ENCODE data around the gene ST6GALNAC1.

Gene ST6GALNAC1

DNA sequence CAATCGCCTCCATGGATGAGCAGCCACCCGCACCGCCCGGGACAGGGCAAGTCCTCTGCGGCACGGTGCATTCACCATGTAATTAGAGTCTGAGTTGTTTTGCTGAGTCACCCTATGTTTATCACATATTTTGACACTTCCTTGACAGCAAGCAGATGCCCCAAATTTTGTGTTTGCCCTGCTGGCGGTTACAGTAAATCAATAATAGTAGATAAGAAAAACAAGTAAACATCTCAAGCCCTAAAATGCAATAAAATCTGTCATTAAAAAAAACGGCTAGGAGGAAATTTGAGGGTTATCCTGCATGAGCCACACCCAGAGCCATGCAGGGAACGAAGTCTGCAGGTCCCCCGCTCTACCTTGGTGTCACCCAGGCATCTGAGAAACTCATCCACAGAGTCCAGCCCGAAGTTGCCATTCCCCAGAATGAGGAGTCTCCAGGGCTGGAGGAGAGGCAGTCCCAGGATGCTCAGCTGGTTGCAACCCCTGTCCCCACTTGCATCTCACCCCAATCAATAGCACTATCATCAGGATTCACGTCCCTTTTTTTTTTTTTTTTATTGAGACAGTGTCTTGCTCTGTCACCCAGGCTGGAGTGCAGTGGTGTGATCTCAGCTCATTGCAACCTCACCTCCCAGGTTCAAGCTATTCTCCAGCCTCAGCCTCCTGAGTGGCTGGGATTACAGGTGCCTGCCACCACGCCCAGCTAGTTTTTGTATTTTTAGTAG lies 16.5 kb upstream of the ST6GALNAC1 start:
- H3K4me3 ChIP-seq (ENCODE audit: low read depth, low read length), result no peak overlapping the region

DNA sequence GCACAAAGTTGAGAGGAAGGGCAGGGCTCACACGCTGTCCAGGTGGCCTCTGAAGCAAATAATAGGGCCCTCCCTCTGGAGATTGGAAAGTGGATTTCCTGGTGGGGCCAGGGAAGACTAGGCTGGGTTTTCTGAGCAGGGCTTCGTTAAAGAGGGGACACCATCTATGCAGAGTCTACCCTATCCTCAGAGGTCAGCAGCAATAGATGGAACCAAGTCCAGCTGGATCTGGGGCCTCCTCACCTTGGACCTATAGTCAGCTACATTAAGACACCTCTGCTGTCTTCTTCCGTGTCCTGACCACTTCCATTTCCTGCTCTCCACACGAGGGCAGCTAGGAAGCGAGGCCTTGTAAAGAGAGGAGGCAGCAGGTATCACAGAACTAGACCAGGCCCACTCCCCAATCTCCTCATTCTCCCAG lies 14.7 kb upstream of the ST6GALNAC1 start:
- TF ChIP-seq, protein P1, sequence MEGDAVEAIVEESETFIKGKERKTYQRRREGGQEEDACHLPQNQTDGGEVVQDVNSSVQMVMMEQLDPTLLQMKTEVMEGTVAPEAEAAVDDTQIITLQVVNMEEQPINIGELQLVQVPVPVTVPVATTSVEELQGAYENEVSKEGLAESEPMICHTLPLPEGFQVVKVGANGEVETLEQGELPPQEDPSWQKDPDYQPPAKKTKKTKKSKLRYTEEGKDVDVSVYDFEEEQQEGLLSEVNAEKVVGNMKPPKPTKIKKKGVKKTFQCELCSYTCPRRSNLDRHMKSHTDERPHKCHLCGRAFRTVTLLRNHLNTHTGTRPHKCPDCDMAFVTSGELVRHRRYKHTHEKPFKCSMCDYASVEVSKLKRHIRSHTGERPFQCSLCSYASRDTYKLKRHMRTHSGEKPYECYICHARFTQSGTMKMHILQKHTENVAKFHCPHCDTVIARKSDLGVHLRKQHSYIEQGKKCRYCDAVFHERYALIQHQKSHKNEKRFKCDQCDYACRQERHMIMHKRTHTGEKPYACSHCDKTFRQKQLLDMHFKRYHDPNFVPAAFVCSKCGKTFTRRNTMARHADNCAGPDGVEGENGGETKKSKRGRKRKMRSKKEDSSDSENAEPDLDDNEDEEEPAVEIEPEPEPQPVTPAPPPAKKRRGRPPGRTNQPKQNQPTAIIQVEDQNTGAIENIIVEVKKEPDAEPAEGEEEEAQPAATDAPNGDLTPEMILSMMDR (IDR thresholded peaks at IDR 0.05; ENCODE audit: borderline replicate concordance, insufficient read depth, low read depth, low read length), result no peak
- no peak overlapping the region for H3K4me3 ChIP-seq (ENCODE audit: low read depth, low read length)

More for the DNA sequence above, 16.5 kb upstream of the ST6GALNAC1 start:
- TF ChIP-seq, protein P1 (IDR thresholded peaks at IDR 0.05; ENCODE audit: borderline replicate concordance, insufficient read depth, low read depth, low read length), result no peak

DNA sequence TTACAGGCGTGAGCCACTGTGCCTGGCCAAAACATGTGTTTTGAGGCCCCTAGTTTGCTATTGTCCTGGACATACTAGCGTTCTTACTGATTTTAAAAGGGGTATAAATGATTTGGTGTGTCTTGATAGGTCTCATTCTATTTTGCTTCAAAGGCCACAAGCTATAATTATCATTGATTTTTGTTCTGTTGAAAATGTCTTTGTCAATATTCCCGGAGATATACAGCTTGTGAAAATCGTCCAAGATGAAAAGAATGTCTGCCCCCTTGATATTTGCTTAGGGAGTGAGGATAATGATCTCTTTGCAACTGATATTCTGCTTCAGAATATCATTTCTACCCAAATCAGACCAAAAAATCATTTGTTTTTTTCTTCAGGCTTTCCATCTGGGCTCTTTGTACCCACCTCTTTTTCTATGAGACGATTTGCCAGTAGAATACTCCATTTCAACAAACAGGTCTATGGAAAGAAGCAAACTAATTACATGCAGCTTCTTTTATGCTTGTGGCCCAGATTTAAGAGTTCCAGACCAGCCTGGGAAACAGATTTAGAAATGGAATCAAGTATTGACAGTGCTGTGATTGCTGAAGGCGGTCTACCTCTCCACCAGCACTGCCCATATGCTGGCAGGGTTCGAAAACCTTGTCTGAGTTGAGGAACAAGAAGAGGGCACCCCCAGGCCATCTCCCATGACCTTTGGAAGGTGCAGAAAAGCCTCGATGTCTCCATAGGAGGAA lies 14.1 kb upstream of the ST6GALNAC1 start:
- H3K4me3 ChIP-seq (ENCODE audit: low read depth, low read length), result no peak overlapping the region
- TF ChIP-seq, protein P1 (IDR thresholded peaks at IDR 0.05; ENCODE audit: borderline replicate concordance, insufficient read depth, low read depth, low read length), result no peak

DNA sequence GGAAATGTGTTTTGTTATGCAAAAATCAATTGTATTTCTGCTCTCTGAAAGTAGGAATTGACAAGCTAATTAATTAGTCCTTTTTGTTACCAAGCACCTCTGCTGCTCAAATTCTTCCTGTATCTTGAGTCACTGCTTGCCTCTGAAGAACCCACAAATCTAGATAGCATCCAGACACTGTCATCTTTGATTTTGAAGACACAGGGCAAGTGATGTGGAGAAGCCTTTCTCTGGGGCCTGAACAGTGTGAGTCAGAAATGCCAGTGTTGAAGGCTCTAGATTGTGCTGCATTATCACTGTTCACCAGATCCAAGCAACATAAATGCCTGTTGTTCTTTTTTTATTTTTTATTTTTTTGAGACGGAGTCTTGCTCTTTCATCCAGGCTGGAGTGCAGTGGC lies 10.9 kb upstream of the ST6GALNAC1 start:
- TF ChIP-seq, protein P1 (IDR thresholded peaks at IDR 0.05; ENCODE audit: borderline replicate concordance, insufficient read depth, low read depth, low read length), result no peak
- H3K4me3 ChIP-seq (ENCODE audit: low read depth, low read length), result no peak overlapping the region

DNA sequence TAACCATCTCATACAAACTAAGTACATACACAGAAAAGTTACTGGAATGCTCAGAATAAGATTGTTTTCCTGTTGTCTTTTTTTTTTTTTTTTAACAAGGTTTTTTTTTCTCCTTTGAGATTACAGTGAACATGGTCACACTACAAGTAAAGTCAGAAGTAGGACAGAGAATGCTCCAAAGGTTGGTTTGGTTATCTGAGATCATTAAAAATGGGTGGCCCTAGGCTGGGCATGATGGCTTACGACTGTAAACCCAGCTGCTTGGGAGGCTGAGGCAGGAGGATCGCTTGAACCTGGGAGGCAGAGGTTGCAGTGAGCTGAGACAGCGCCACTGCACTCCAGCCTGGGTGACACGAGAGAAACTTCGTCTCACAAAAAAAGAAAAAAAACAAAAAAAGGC lies 6.9 kb upstream of the ST6GALNAC1 start:
- H3K4me3 ChIP-seq (ENCODE audit: low read depth, low read length), result no peak overlapping the region
- TF ChIP-seq, protein P1 (IDR thresholded peaks at IDR 0.05; ENCODE audit: borderline replicate concordance, insufficient read depth, low read depth, low read length), result no peak

DNA sequence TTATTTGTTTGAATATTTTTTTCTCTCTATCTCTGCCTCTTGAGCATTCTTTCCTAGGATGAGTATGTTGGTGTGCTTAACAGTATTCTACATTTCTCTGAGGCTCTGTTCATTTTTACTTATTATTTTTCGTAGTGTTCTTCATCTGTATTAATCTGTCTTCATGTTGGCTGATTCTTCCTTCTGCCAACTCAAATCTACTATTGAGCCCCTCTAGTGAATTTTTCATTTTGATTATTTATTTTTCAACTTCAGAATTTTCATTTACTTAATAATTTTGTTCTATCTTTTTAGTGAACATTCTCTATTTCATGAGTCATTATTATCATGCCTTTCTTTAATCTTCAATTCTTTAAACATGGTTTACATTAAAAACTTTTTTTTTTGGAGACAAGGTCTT lies 3.2 kb upstream of the ST6GALNAC1 start:
- TF ChIP-seq, protein P1 (IDR thresholded peaks at IDR 0.05; ENCODE audit: borderline replicate concordance, insufficient read depth, low read depth, low read length), result no peak
- H3K4me3 ChIP-seq (ENCODE audit: low read depth, low read length), result no peak overlapping the region

DNA sequence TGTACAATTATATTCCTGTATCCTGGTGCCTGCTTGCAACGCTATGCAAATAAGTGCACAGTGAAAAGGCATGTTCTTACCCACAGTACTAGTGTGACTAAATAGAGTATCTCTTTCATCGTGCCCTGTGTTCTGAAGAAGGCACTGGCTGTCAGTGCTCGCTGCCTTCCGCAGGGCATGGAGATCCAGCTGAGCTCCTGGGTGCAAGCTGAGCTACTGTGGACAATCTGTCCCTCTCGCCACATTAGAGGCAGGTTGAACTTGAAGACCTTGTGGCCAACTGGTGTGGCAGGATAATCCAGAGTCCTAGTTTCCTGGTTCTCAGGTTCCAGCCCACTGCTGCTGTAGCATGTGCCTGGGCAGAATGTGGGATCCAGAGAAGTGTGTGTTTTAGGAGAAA lies 1.9 kb upstream of the ST6GALNAC1 start:
- H3K4me3 ChIP-seq (ENCODE audit: low read depth, low read length), result no peak overlapping the region
- TF ChIP-seq, protein P1 (IDR thresholded peaks at IDR 0.05; ENCODE audit: borderline replicate concordance, insufficient read depth, low read depth, low read length), result no peak
